Astrocyte of the spinal cord (primary cell): ENCODE results near the gene GPR50.

ENCODE experiments used
- DNase-seq: peaks from one replicate; pipeline ENCODE4 v3.0.0; 2011; ENCODE audit warnings: low read depth, low spot score
- H3K4me3 ChIP-seq: 2 replicates; pipeline ENCODE4 v1.5.1; 2011; ENCODE audit warnings: low read depth, mild to moderate bottlenecking, low read length, moderate library complexity
- in situ Hi-C: cut with HindIII; loops from 2 replicates; pipeline ENCODE4 v1.10.0; 2017; ENCODE audit warnings: low sequenced_read_pairs
- TF ChIP-seq, protein P1 (sequence below): IDR thresholded peaks from 2 replicates; pipeline ENCODE4 v1.5.1; 2012; ENCODE audit warnings: low read depth, mild to moderate bottlenecking, low read length, inconsistent platforms

The GPR50 gene

DNA sequence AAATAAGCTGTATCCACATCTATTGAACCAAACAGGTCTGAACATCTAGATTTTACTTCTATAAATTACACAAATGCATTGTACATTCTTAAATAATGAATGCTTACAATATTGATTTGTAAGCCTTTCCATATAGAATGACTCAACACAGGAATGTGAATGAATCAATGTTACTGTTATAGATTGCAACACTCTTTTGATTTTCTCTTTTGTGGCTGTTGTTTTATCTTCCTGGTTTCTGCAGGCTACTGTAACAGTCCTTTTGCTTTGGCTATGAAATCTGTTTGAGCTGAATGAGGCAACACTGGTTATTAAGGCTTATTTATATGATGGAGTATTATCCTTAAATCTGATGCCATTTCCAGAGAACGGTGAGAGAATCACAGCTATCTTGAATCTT lies 49.5 kb downstream of the GPR50 start:
- in situ Hi-C loops: no loop called here
- TF ChIP-seq, protein P1, sequence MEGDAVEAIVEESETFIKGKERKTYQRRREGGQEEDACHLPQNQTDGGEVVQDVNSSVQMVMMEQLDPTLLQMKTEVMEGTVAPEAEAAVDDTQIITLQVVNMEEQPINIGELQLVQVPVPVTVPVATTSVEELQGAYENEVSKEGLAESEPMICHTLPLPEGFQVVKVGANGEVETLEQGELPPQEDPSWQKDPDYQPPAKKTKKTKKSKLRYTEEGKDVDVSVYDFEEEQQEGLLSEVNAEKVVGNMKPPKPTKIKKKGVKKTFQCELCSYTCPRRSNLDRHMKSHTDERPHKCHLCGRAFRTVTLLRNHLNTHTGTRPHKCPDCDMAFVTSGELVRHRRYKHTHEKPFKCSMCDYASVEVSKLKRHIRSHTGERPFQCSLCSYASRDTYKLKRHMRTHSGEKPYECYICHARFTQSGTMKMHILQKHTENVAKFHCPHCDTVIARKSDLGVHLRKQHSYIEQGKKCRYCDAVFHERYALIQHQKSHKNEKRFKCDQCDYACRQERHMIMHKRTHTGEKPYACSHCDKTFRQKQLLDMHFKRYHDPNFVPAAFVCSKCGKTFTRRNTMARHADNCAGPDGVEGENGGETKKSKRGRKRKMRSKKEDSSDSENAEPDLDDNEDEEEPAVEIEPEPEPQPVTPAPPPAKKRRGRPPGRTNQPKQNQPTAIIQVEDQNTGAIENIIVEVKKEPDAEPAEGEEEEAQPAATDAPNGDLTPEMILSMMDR: no peak
- no peak for DNase-seq
- no peak overlapping the region for H3K4me3 ChIP-seq

- in situ Hi-C loops: no loop called here
Observed at GRCh38 chrX:151226941-151227340, 50.6 kb downstream of the GPR50 start.

DNA sequence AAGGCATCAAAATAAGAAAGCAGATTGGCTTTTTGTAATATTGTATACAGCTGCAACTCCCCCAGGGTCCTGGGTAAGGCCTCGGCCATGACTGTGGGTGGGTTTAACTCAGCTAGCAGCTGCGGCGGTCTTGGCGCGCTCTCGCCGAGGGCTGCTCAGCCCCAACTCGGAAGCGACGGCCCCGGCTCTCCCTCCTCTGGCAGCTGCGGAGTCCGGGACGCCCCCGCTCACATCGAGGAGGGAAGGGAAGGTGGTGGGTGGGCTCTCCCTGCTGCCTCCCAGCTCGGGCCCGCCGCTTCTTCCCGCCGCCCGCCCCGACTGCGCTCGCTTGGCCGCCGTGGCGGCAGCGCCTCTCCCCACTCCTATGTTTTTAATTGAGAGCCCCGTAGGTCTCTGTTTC lies 51.2 kb downstream of the GPR50 start:
- TF ChIP-seq, protein P1: no peak

More at GRCh38 chrX:151226941-151227340, 50.6 kb downstream of the GPR50 start:
- H3K4me3 ChIP-seq: no peak overlapping the region
- no peak for DNase-seq
- TF ChIP-seq, protein P1: no peak

DNA sequence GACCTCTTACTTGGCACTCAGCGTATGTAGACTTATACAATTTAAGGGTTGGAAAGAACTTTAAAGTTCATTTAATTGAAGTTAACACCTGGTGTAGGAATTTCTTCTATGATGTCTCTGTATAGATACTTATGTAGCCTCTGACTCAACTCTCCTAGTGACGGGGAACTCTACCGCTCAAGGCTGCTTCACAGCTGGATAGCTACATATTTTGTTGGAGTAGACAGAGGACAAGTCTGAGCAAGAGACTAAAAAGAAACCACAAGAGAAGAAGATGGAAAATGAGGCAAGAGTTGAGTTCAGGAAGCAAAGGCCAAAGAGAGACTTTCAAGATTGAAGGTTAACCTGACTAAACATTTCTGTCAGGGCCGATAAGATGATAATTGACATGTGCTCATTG lies 52.6 kb downstream of the GPR50 start:
- no peak for DNase-seq
- H3K4me3 ChIP-seq: no peak overlapping the region
- in situ Hi-C loops: no loop called here
- TF ChIP-seq, protein P1: no peak

More for the DNA sequence above, 51.2 kb downstream of the GPR50 start:
- in situ Hi-C loops: no loop called here
- H3K4me3 ChIP-seq: no peak overlapping the region
- DNase-seq: no peak
